Adrenal gland (tissue), 12 donors: ENCODE results near the gene CHRM1. TPM values are rescaled to one million over a fixed set of nuclear protein-coding genes. Genes with fewer than 3 reads are reported as not detected.
A peak's percentile ranks its signal among the peaks of the same experiment; 100 is the strongest.

Experiments
- DNase-seq, 7 donors: peaks; one replicate each; pipeline ENCODE4 v3.0.0-alpha.2; 2019 to 2020
- H3K27ac ChIP-seq, 5 donors: fragments of 200-600 bp; sonication (generic) in 4 of 5; 1 replicate in 3 of 5; 2 replicates in 2 of 5; pipeline versions ENCODE4 v1.5.1 to v1.8.0; 2016 to 2020; ENCODE audit warnings: mild to moderate bottlenecking in 1 of 5
- H3K27me3 ChIP-seq: fragments of 200-600 bp; 2 replicates; pipeline ENCODE4 v1.8.0; 2021
- H3K36me3 ChIP-seq, 2 donors: fragments of 200-600 bp; replicated peaks in 1 of 2; 1 replicate in 1 of 2; 2 replicates in 1 of 2; pipeline versions ENCODE4 v1.5.1 to v1.8.0; 2018 to 2022
- H3K4me1 ChIP-seq, 2 donors: fragments of 200-600 bp; replicated peaks in 1 of 2; 1 replicate in 1 of 2; 2 replicates in 1 of 2; pipeline versions ENCODE4 v1.5.1 to v1.8.0; 2018 to 2021
- H3K4me3 ChIP-seq, 4 donors: fragments of 200-600 bp; sonication (generic) in 3 of 4; one replicate each; pipeline ENCODE4 v1.5.1; 2016 to 2018
- H3K9me3 ChIP-seq, 3 donors: fragments of 200-600 bp; sonication (generic) in 1 of 3; replicated peaks in 1 of 3; 1 replicate in 2 of 3; 2 replicates in 1 of 3; pipeline versions ENCODE4 v1.5.1 to v1.8.0; 2016 to 2021
- CTCF ChIP-seq, 6 experiments: fragments of 450-650 bp in 4 of 6; fragments of 200-600 bp in 2 of 6; sonication (generic) in 1 of 6; IDR thresholded peaks; 1 replicate in 5 of 6; 2 replicates in 1 of 6; pipeline versions ENCODE4 v1.5.1 to v1.8.0; 2016 to 2021; ENCODE audit warnings: antibody characterized with exemption in 6 of 6, mild to moderate bottlenecking in 2 of 6, moderate library complexity in 1 of 6
- POLR2A ChIP-seq, 2 donors: fragments of 450-650 bp; IDR thresholded peaks; one replicate each; pipeline ENCODE4 v1.6.1; 2017; ENCODE audit warnings: antibody characterized with exemption in 2 of 2, mild to moderate bottlenecking in 2 of 2, moderate library complexity in 1 of 2
- WGBS, 4 donors: extraction: QIAGEN DNeasy Blood & Tissue Kit in 2 of 4; methylation state at CpG; one replicate each; pipeline versions ENCODE4 v1.1.5 to v1.1.7; 2013 to 2017; 5-methylcytosine and 5-hydroxymethylcytosine counted together
- intact Hi-C, 2 donors: fragments of 100-400 bp; cut with DNase I; formaldehyde crosslinking; loops; one replicate each; pipeline versions ENCODE4 v1.14.1 to v1.15.0; 2022 to 2023
- polyA plus RNA-seq, 3 donors: library from polyadenylated mRNA; stranded (reverse); fragments of 200-250 nt in 2 of 3; fragments of 350-450 nt in 1 of 3; fragmentation: Illumina TruSeq in 1 of 3; extraction: RNeasy Lipid Tissue Mini Kit (QIAGEN cat#74804) in 1 of 3; gene quantifications; one replicate each; pipeline ENCODE4 v1.2.3, GENCODE V29; 2013 to 2014
- total RNA-seq, 9 donors: library from RNA; depleted of rRNA in 4 of 9; stranded (reverse); fragments of >200 nt in 4 of 9; fragments of 120-200 nt in 1 of 9; fragmentation: NEBNext Ultra II Directional in 1 of 9; extraction: Animal tissue kit (Norgen Biotek cat#: 25700) in 1 of 9; gene quantifications; one replicate each; pipeline versions ENCODE4 v1.1.0 to v1.2.4, GENCODE V29; 2013 to 2023
- donor health status: healthy with polysubstance abuse.
- donor health status: Bipolar disorder and iron deficiency.
- donor health status: DM: yes; HTN: yes; CAD: no.
- donor health status: DM: no; HTN: no; CAD: no.
- donor health status: DM: no; HTN: no; CAD: no.
- donor health status: DM: yes; HTN: yes; CAD: no.

CHRM1 gene
- total and polyA plus RNA-seq, 12 donors, result 0.22 to 3.8 (median 1.8) TPM; not detected in 5

GRCh38 chr11:62883673-62884072 lies 37.5 kb downstream of the CHRM1 start:
- intact Hi-C loops, result no loop called here
- Histone ChIP-seq H3K4me3 (peak overlapping the region in 1 of 4 donors; percentile 17), H3K27ac (peak overlapping the region in 1 of 5 donors; percentile 100), H3K4me1 (peaks cover 41 to 65% of the 10 kb centered on the region in 2 donors), H3K9me3 (no peaks in the 10 kb centered on the region), H3K36me3 (peaks cover 0 to 63% of the 10 kb centered on the region in 2 donors), H3K27me3 (no peaks in the 10 kb centered on the region)
- WGBS, 4 donors, result 59 to 73% (median 64%) methylated on average over 3 of the region's 3 CpGs
- no peak for DNase-seq
- TF ChIP-seq POLR2A (IDR thresholded peaks at IDR 0.05) (no peak), CTCF (IDR thresholded peaks at IDR 0.05) (no peak)

GRCh38 chr11:62882788-62883501 lies 38.2 kb downstream of the CHRM1 start:
- H3K4me1 ChIP-seq, result peaks cover 41 to 57% of the 10 kb centered on the region in 2 donors
- intact Hi-C loops, result no loop called here
- H3K27me3 ChIP-seq, result no peaks in the 10 kb centered on the region
- 50 to 61% (median 52%) methylated on average over 5 of the region's 5 CpGs for WGBS, 4 donors
- H3K9me3 ChIP-seq, result no peaks in the 10 kb centered on the region
- H3K36me3 ChIP-seq, result peaks cover 0 to 56% of the 10 kb centered on the region in 2 donors
- no peak for DNase-seq
- H3K4me3 ChIP-seq, result peak overlapping the region in 2 of 4 donors; percentile 4 to 72
- no peak for TF ChIP-seq POLR2A (IDR thresholded peaks at IDR 0.05)
- no peak for TF ChIP-seq CTCF (IDR thresholded peaks at IDR 0.05)
- peak overlapping the region in 3 of 5 donors; percentile 0 to 100 (median 95) for H3K27ac ChIP-seq

- Histone ChIP-seq H3K4me1 (peaks cover 41 to 52% of the 10 kb centered on the region in 2 donors), H3K27me3 (no peaks in the 10 kb centered on the region), H3K9me3 (no peaks in the 10 kb centered on the region), H3K27ac (peak overlapping the region in 4 of 5 donors; percentile 0 to 100 (median 93)), H3K4me3 (peak overlapping the region in 2 of 4 donors; percentile 72 to 84), H3K36me3 (peaks cover 0 to 50% of the 10 kb centered on the region in 2 donors)
- WGBS, 4 donors, result 38 to 48% (median 47%) methylated on average over 6 of the region's 6 CpGs
- DNase-seq, result no peak
- TF ChIP-seq POLR2A (IDR thresholded peaks at IDR 0.05), result no peak
- TF ChIP-seq CTCF (IDR thresholded peaks at IDR 0.05), result no peak
- intact Hi-C loops, result no loop called here
Observed at GRCh38 chr11:62882431-62882749, 38.8 kb downstream of the CHRM1 start.

- Histone ChIP-seq H3K27ac (peak overlapping the region; percentile 55 to 100 (median 95)), H3K9me3 (no peaks in the 10 kb centered on the region), H3K4me1 (peaks cover 41 to 47% of the 10 kb centered on the region in 2 donors), H3K36me3 (peaks cover 0 to 44% of the 10 kb centered on the region in 2 donors), H3K27me3 (no peaks in the 10 kb centered on the region), H3K4me3 (peak overlapping the region in 3 of 4 donors; percentile 20 to 84 (median 72))
- peak; percentile 95 to 98 (median 97) for DNase-seq
- no peak for TF ChIP-seq CTCF (IDR thresholded peaks at IDR 0.05)
- TF ChIP-seq POLR2A (IDR thresholded peaks at IDR 0.05), result no peak
- WGBS, 4 donors, result 4 to 7% (median 5%) methylated on average over 11 to 21 of the region's 21 CpGs
- intact Hi-C loops, result no loop called here
Observed at GRCh38 chr11:62881579-62882430, 39.4 kb downstream of the CHRM1 start.
